Activated T-cell treated with anti-CD3 and anti-CD28 coated beads, Interleukin-2, amount 50 U/mL, for 4 hours (primary cell): ENCODE results near the gene FGG. TPM values are rescaled to one million over a fixed set of nuclear protein-coding genes. Genes with fewer than 3 reads are reported as not detected.

ENCODE experiments used
- ATAC-seq, 2 donors: fragments of 200-7000 bp; cut with Tn5 transposase; one replicate each; pipeline ENCODE4 v1.10.0; 2021
- DNase-seq: peaks from one replicate; pipeline ENCODE4 v3.0.0-alpha.2; 2020
- H3K27me3 Mint-ChIP-seq: one replicate; pipeline ENCODE4 v1.8.0; 2021; ENCODE audit warnings: low read depth, mixed read lengths
- H3K36me3 Mint-ChIP-seq: one replicate; pipeline ENCODE4 v1.8.0; 2022; ENCODE audit warnings: mixed read lengths; ENCODE audit not compliant: insufficient read depth
- H3K4me1 Mint-ChIP-seq: one replicate; pipeline ENCODE4 v1.8.0; 2021; ENCODE audit warnings: low read depth, mixed read lengths
- H3K4me3 Mint-ChIP-seq: one replicate; pipeline ENCODE4 v1.8.0; 2021; ENCODE audit warnings: mild to moderate bottlenecking, moderate library complexity, mixed read lengths
- H3K9me3 Mint-ChIP-seq: one replicate; pipeline ENCODE4 v1.8.0; 2021; ENCODE audit warnings: mixed read lengths
- total RNA-seq, 3 donors: library from RNA; stranded (reverse); gene quantifications; one replicate each; pipeline ENCODE4 v1.2.1, GENCODE V29; 2021

The FGG gene
- total RNA-seq, 3 donors from 2014 or later: 0.92 to 2.0 (median 1.8) TPM

- H3K9me3 Mint-ChIP-seq: no peaks in the 10 kb centered on the region
These were observed 27.0 kb downstream of the FGG start for GRCh38 chr4:154585369-154586018.

GRCh38 chr4:154584259-154584658, 28.2 kb downstream of the FGG start:
- no peaks in the 10 kb centered on the region for H3K4me1 Mint-ChIP-seq
- H3K27me3 Mint-ChIP-seq: peaks cover under 1% of the 10 kb centered on the region
- no peak for ATAC-seq

More at GRCh38 chr4:154585369-154586018, 27.0 kb downstream of the FGG start:
- Mint-ChIP-seq H3K27me3 (peaks cover 8% of the 10 kb centered on the region), H3K36me3 (no peaks in the 10 kb centered on the region), H3K4me1 (no peaks in the 10 kb centered on the region), H3K4me3 (no peak overlapping the region)
- DNase-seq: no peak
- no peak for ATAC-seq

GRCh38 chr4:154583677-154584076, 28.8 kb downstream of the FGG start:
- Mint-ChIP-seq H3K36me3 (no peaks in the 10 kb centered on the region), H3K9me3 (no peaks in the 10 kb centered on the region), H3K4me1 (no peaks in the 10 kb centered on the region), H3K27me3 (peaks cover 5% of the 10 kb centered on the region), H3K4me3 (no peak overlapping the region)
- no peak for DNase-seq
- no peak for ATAC-seq

More at GRCh38 chr4:154584259-154584658, 28.2 kb downstream of the FGG start:
- no peaks in the 10 kb centered on the region for H3K36me3 Mint-ChIP-seq
- no peak overlapping the region for H3K4me3 Mint-ChIP-seq
- no peak for DNase-seq
- no peaks in the 10 kb centered on the region for H3K9me3 Mint-ChIP-seq

- no peak overlapping the region for H3K4me3 Mint-ChIP-seq
- DNase-seq (no peak), ATAC-seq (no peak)
- no peaks in the 10 kb centered on the region for H3K4me1 Mint-ChIP-seq
- H3K9me3 Mint-ChIP-seq: no peaks in the 10 kb centered on the region
- H3K27me3 Mint-ChIP-seq: peaks cover 6% of the 10 kb centered on the region
- no peaks in the 10 kb centered on the region for H3K36me3 Mint-ChIP-seq
These were observed 29.2 kb downstream of the FGG start for GRCh38 chr4:154583230-154583629.

GRCh38 chr4:154582723-154583122, 29.7 kb downstream of the FGG start:
- Mint-ChIP-seq H3K4me3 (no peak overlapping the region), H3K9me3 (no peaks in the 10 kb centered on the region), H3K4me1 (no peaks in the 10 kb centered on the region), H3K36me3 (no peaks in the 10 kb centered on the region), H3K27me3 (peaks cover 8% of the 10 kb centered on the region)
- DNase-seq: no peak
- ATAC-seq: no peak

GRCh38 chr4:154579927-154580326, 32.5 kb downstream of the FGG start:
- no peaks in the 10 kb centered on the region for H3K36me3 Mint-ChIP-seq
- H3K9me3 Mint-ChIP-seq: no peaks in the 10 kb centered on the region
- H3K4me1 Mint-ChIP-seq: no peaks in the 10 kb centered on the region
- ATAC-seq (no peak), DNase-seq (no peak)
- no peak overlapping the region for H3K4me3 Mint-ChIP-seq
- peaks cover 16% of the 10 kb centered on the region for H3K27me3 Mint-ChIP-seq

GRCh38 chr4:154578919-154579318, 33.5 kb downstream of the FGG start:
- Mint-ChIP-seq H3K4me1 (no peaks in the 10 kb centered on the region), H3K9me3 (no peaks in the 10 kb centered on the region), H3K4me3 (no peak overlapping the region), H3K36me3 (no peaks in the 10 kb centered on the region), H3K27me3 (peaks cover 19% of the 10 kb centered on the region)
- ATAC-seq: no peak
- DNase-seq: no peak

- Mint-ChIP-seq H3K9me3 (no peaks in the 10 kb centered on the region), H3K36me3 (no peaks in the 10 kb centered on the region), H3K27me3 (peaks cover 19% of the 10 kb centered on the region), H3K4me1 (no peaks in the 10 kb centered on the region), H3K4me3 (no peak overlapping the region)
- ATAC-seq (no peak), DNase-seq (no peak)
These were observed 35.1 kb downstream of the FGG start for GRCh38 chr4:154577324-154577723.

- ATAC-seq: no peak
- no peaks in the 10 kb centered on the region for H3K4me1 Mint-ChIP-seq
- peaks cover 19% of the 10 kb centered on the region for H3K27me3 Mint-ChIP-seq
- no peak for DNase-seq
- H3K4me3 Mint-ChIP-seq: no peak overlapping the region
- H3K36me3 Mint-ChIP-seq: no peaks in the 10 kb centered on the region
- H3K9me3 Mint-ChIP-seq: no peaks in the 10 kb centered on the region
These were observed 38.1 kb downstream of the FGG start for GRCh38 chr4:154574311-154574710.

- no peaks in the 10 kb centered on the region for H3K9me3 Mint-ChIP-seq
- H3K27me3 Mint-ChIP-seq: peaks cover 14% of the 10 kb centered on the region
- DNase-seq: no peak
- no peaks in the 10 kb centered on the region for H3K36me3 Mint-ChIP-seq
- no peak for ATAC-seq
- no peak overlapping the region for H3K4me3 Mint-ChIP-seq
- H3K4me1 Mint-ChIP-seq: no peaks in the 10 kb centered on the region
These were observed 39.1 kb downstream of the FGG start for GRCh38 chr4:154573190-154573870.

GRCh38 chr4:154569584-154569983, 42.9 kb downstream of the FGG start:
- Mint-ChIP-seq H3K27me3 (peaks cover 4% of the 10 kb centered on the region), H3K4me3 (no peak overlapping the region), H3K36me3 (no peaks in the 10 kb centered on the region), H3K9me3 (no peaks in the 10 kb centered on the region), H3K4me1 (no peaks in the 10 kb centered on the region)
- ATAC-seq: no peak
- DNase-seq: no peak

GRCh38 chr4:154569028-154569427, 43.4 kb downstream of the FGG start:
- Mint-ChIP-seq H3K9me3 (no peaks in the 10 kb centered on the region), H3K36me3 (no peaks in the 10 kb centered on the region), H3K4me3 (no peak overlapping the region), H3K4me1 (no peaks in the 10 kb centered on the region), H3K27me3 (no peaks in the 10 kb centered on the region)
- ATAC-seq: no peak
- DNase-seq: no peak

- H3K4me1 Mint-ChIP-seq: no peaks in the 10 kb centered on the region
- DNase-seq: no peak
- H3K27me3 Mint-ChIP-seq: peaks cover 3% of the 10 kb centered on the region
- no peaks in the 10 kb centered on the region for H3K9me3 Mint-ChIP-seq
- no peak overlapping the region for H3K4me3 Mint-ChIP-seq
- no peak for ATAC-seq
- no peaks in the 10 kb centered on the region for H3K36me3 Mint-ChIP-seq
These were observed 45.7 kb downstream of the FGG start for GRCh38 chr4:154566639-154567204.

- no peak overlapping the region for H3K4me3 Mint-ChIP-seq
- peaks cover 3% of the 10 kb centered on the region for H3K27me3 Mint-ChIP-seq
- no peak for ATAC-seq
- no peak for DNase-seq
- no peaks in the 10 kb centered on the region for H3K9me3 Mint-ChIP-seq
- H3K36me3 Mint-ChIP-seq: no peaks in the 10 kb centered on the region
- no peaks in the 10 kb centered on the region for H3K4me1 Mint-ChIP-seq
These were observed 46.8 kb downstream of the FGG start for GRCh38 chr4:154565704-154566103.

GRCh38 chr4:154564311-154564710, 48.1 kb downstream of the FGG start:
- DNase-seq (no peak), ATAC-seq (no peak)
- H3K4me3 Mint-ChIP-seq: no peak overlapping the region
- H3K4me1 Mint-ChIP-seq: no peaks in the 10 kb centered on the region
- H3K9me3 Mint-ChIP-seq: no peaks in the 10 kb centered on the region
- H3K36me3 Mint-ChIP-seq: no peaks in the 10 kb centered on the region
- H3K27me3 Mint-ChIP-seq: peaks cover 3% of the 10 kb centered on the region
